DND-41 (cell line): ENCODE results near the gene HES6.

ENCODE experiments used
- ATAC-seq: fragments of 200-7000 bp; cut with Tn5 transposase; 3 replicates; pipeline ENCODE4 v1.9.1; 2021; ENCODE audit warnings: low read depth; ENCODE audit not compliant: insufficient read depth
- DNase-seq: peaks from one replicate; pipeline ENCODE4 v3.0.0-alpha.2; 2020
- H2AFZ ChIP-seq: 2 replicates; pipeline ENCODE4 v1.6.0; 2012; ENCODE audit warnings: low read depth, low read length
- H3K27ac ChIP-seq: 2 replicates; pipeline ENCODE4 v1.5.1; 2012; ENCODE audit warnings: low read length, inconsistent platforms
- H3K27me3 ChIP-seq: fragments of 200-600 bp; sonication (generic); 2 replicates; pipeline ENCODE4 v1.6.0; 2012; ENCODE audit warnings: low read length, mild to moderate bottlenecking, inconsistent platforms; ENCODE audit not compliant: insufficient read depth, poor library complexity
- H3K36me3 ChIP-seq: 2 replicates; pipeline ENCODE4 v1.5.1; 2012; ENCODE audit warnings: low read length, inconsistent platforms; ENCODE audit not compliant: insufficient read depth
- H3K4me1 ChIP-seq: 2 replicates; pipeline ENCODE4 v1.5.1; 2012; ENCODE audit warnings: mild to moderate bottlenecking, low read length; ENCODE audit not compliant: insufficient read depth
- H3K4me2 ChIP-seq: 2 replicates; pipeline ENCODE4 v1.6.0; 2012; ENCODE audit warnings: mild to moderate bottlenecking, moderate library complexity, low read length, inconsistent platforms; ENCODE audit not compliant: insufficient read depth
- H3K4me3 ChIP-seq, 2 experiments: fragments of 200-600 bp in 1 of 2; shearing (Covaris generic) in 1 of 2; 2 replicates each; pipeline ENCODE4 v1.5.1; 2012 to 2016; ENCODE audit warnings: inconsistent platforms in 2 of 2, low read length in 2 of 2, mild to moderate bottlenecking in 2 of 2, low read depth in 1 of 2, moderate library complexity in 1 of 2
- H3K79me2 ChIP-seq: 2 replicates; pipeline ENCODE4 v1.6.0; 2012; ENCODE audit warnings: low read length, inconsistent platforms; ENCODE audit not compliant: insufficient read depth
- H3K9ac ChIP-seq: 2 replicates; pipeline ENCODE4 v1.6.0; 2012; ENCODE audit warnings: low read depth, mild to moderate bottlenecking, inconsistent platforms, low read length, moderate library complexity
- H3K9me3 ChIP-seq: 2 replicates; pipeline ENCODE4 v1.5.1; 2012; ENCODE audit warnings: low read length, moderate library complexity, mild to moderate bottlenecking, inconsistent platforms; ENCODE audit not compliant: insufficient read depth, severe bottlenecking
- H4K20me1 ChIP-seq: 2 replicates; pipeline ENCODE4 v1.6.0; 2012; ENCODE audit warnings: low read length; ENCODE audit not compliant: insufficient read depth
- EZH2 ChIP-seq: IDR thresholded peaks from 3 replicates; pipeline ENCODE4 v1.6.1; 2012; ENCODE audit warnings: borderline replicate concordance, low read depth, mild to moderate bottlenecking, moderate library complexity, low read length, inconsistent platforms; ENCODE audit not compliant: severe bottlenecking
- TF ChIP-seq, protein P1 (sequence below): IDR thresholded peaks from 2 replicates; pipeline ENCODE4 v1.5.1; 2012; ENCODE audit warnings: borderline replicate concordance, low read length, moderate library complexity, mild to moderate bottlenecking; ENCODE audit not compliant: poor library complexity, severe bottlenecking; ENCODE audit errors: extremely low read depth

HES6 gene

DNA sequence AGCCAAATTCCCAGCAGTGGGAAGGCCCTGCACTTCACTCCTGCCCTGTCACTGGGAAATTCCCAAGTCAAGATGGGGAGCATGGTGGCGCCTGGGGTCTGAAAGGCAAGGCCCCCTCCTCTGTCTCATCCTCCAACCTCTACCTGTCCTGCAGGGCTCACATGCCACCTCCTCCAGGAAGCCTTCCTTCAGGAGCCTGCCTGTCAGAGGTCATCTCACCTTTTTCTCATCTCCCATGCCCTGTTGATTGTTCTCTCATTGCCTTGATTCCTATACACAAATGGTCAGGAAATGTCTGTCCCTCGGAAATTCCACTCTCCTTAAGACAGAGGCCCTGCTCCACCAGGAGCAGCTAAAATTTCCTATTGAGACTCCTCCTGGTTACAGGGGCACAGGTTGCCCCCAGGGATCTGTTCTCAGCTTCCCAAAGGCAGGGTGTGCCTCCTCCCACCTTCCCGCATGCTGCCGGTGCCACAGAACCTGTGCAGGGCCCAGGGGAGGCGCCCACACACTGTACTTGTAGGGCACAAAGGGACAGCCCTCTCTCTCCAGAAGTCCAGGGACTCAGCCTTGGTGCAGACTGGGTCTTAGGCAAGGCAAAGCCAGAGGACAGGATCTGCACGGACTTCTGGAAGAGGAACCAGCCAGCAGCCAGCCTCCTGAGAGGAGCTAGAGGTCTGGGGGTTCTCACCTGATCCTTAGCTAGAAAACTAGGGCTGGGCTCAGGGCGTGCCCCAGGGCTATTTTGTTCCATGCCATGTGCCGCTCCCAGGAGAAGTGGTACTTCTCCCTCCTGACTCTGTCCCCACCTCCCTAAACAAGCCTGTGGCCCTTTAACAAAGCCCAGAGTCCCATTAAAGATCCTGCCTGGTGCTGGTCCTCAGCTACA lies 12.9 kb downstream of the HES6 start:
- Histone ChIP-seq H3K79me2 (no peaks in the 10 kb centered on the region), H3K4me3 (no peak overlapping the region), H2AFZ (no peak overlapping the region), H4K20me1 (0 out of 2 replicates have a peak, but pooled peaks cover 6% of the 10 kb centered on the region), H3K9ac (no peak overlapping the region), H3K27me3 (peaks cover 9% of the 10 kb centered on the region), H3K36me3 (no peaks in the 10 kb centered on the region), H3K4me1 (no peaks in the 10 kb centered on the region), H3K27ac (no peak overlapping the region), H3K9me3 (no peaks in the 10 kb centered on the region), H3K4me2 (no peak overlapping the region)
- no peak for DNase-seq
- TF ChIP-seq EZH2 = no peak
- TF ChIP-seq, protein P1, sequence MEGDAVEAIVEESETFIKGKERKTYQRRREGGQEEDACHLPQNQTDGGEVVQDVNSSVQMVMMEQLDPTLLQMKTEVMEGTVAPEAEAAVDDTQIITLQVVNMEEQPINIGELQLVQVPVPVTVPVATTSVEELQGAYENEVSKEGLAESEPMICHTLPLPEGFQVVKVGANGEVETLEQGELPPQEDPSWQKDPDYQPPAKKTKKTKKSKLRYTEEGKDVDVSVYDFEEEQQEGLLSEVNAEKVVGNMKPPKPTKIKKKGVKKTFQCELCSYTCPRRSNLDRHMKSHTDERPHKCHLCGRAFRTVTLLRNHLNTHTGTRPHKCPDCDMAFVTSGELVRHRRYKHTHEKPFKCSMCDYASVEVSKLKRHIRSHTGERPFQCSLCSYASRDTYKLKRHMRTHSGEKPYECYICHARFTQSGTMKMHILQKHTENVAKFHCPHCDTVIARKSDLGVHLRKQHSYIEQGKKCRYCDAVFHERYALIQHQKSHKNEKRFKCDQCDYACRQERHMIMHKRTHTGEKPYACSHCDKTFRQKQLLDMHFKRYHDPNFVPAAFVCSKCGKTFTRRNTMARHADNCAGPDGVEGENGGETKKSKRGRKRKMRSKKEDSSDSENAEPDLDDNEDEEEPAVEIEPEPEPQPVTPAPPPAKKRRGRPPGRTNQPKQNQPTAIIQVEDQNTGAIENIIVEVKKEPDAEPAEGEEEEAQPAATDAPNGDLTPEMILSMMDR = no peak
- no peak for ATAC-seq

DNA sequence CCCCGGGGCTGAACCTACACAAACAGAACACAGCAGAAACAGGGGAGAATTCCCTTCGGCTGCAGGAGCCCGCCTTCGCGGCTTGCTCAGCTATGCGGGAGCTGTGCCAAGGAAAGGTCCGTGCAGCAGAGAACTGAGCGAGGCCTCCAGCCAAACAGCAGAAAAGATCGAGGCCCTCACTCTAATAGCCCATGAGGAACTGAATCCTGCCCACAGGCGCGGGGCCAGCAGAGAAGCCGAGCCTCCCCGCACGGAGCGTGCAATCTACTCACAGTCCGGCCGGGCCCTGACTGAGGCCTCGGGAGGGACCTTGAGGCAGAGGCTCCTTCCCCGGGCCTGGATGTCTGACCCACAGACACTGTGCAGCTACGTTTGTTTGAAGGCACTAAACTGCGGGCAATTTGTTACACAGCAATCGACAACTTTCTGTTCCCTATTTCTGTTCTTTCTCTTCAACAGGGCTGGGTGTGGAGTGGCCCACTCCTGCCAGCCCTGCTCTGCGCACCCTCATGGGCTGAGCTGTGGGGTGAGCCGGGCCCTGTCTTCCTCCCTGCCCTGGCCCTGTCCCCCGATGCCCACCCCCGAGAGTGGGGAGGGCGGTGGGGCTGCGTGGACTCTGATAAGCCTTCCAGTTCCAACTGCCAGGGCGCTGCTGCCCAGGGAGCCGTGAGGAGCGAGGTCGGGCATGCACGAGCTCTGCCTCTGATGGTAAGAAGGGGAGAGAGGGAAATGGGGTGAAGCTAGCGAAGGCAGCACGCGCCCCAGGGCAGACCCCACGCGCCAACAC lies 13.7 kb downstream of the HES6 start:
- Histone ChIP-seq H3K4me1 (no peaks in the 10 kb centered on the region), H3K79me2 (no peaks in the 10 kb centered on the region), H3K36me3 (no peaks in the 10 kb centered on the region), H3K9me3 (no peaks in the 10 kb centered on the region), H3K4me3 (no peak overlapping the region), H2AFZ (no peak overlapping the region), H4K20me1 (0 out of 2 replicates have a peak, but pooled peaks cover 6% of the 10 kb centered on the region), H3K4me2 (no peak overlapping the region), H3K27ac (no peak overlapping the region), H3K9ac (no peak overlapping the region), H3K27me3 (peaks cover 10% of the 10 kb centered on the region)
- TF ChIP-seq, protein P1 = no peak
- TF ChIP-seq EZH2 = no peak
- no peak for DNase-seq
- ATAC-seq = no peak

DNA sequence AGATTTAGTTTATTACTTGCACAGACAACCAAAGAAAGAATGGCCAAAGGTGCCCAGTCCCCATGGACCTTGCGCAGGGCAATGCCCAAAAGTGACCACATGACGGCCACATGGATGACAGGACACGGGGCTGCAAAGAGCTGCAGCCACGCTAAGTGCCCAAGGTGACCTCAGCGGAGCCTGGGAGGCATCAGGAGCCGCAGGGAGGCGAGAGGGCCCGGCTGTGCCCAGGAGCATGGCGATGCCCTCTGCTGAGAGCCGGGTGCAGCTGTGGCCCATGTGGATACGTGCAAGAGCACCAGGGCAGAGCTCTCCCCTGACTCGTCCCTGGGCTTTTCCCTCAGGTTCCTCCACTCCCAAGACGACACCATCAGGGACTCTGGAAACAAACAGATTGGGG lies 14.7 kb downstream of the HES6 start:
- no peak overlapping the region for H3K4me2 ChIP-seq
- H3K79me2 ChIP-seq = no peaks in the 10 kb centered on the region
- H3K4me3 ChIP-seq = no peak overlapping the region
- no peak for DNase-seq
- no peak overlapping the region for H3K9ac ChIP-seq
- 0 out of 2 replicates have a peak, but pooled peaks cover 6% of the 10 kb centered on the region for H4K20me1 ChIP-seq
- H2AFZ ChIP-seq = no peak overlapping the region
- no peak for ATAC-seq
- no peaks in the 10 kb centered on the region for H3K4me1 ChIP-seq
- H3K9me3 ChIP-seq = no peaks in the 10 kb centered on the region
- no peak overlapping the region for H3K27ac ChIP-seq
- TF ChIP-seq, protein P1 = no peak
- TF ChIP-seq EZH2 = no peak
- no peaks in the 10 kb centered on the region for H3K36me3 ChIP-seq
- peaks cover 10% of the 10 kb centered on the region for H3K27me3 ChIP-seq
